HG02588 (cell line): ENCODE measurements around the gene PLIN1.

Experiments used
- ATAC-seq: cut with Tn5 transposase; IDR thresholded peaks from one replicate; pipeline ENCODE4 v1.9.1; 2021; ENCODE audit warnings: mild to moderate bottlenecking, moderate library complexity; ENCODE audit not compliant: unreplicated experiment

Gene PLIN1

GRCh38 chr15:89630260-89630659 is 48.9 kb downstream of the PLIN1 start:
- no peak for ATAC-seq

DNA sequence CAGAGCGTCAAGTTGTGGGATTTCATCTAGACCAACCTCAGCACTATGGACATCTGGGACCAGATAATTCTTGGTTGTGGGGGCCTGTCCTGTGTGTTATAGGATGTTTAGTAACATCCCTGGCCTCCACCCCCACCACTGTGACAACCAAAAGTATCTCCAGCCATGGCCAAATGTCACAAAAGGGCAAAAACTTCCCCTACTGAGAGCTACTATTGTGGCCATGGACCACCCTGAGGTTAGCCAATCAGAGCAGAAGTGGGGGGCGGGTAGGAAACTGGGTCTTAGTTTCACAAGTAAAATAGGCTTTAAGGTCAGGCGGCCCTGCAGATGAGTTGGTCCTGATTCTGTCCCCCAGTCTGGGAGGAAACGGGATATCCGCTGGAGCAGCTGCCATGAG is 49.3 kb downstream of the PLIN1 start:
- no peak for ATAC-seq

GRCh38 chr15:89628806-89629715 is 50.1 kb downstream of the PLIN1 start:
- no peak for ATAC-seq

GRCh38 chr15:89628301-89628700 is 50.9 kb downstream of the PLIN1 start:
- no peak for ATAC-seq

DNA sequence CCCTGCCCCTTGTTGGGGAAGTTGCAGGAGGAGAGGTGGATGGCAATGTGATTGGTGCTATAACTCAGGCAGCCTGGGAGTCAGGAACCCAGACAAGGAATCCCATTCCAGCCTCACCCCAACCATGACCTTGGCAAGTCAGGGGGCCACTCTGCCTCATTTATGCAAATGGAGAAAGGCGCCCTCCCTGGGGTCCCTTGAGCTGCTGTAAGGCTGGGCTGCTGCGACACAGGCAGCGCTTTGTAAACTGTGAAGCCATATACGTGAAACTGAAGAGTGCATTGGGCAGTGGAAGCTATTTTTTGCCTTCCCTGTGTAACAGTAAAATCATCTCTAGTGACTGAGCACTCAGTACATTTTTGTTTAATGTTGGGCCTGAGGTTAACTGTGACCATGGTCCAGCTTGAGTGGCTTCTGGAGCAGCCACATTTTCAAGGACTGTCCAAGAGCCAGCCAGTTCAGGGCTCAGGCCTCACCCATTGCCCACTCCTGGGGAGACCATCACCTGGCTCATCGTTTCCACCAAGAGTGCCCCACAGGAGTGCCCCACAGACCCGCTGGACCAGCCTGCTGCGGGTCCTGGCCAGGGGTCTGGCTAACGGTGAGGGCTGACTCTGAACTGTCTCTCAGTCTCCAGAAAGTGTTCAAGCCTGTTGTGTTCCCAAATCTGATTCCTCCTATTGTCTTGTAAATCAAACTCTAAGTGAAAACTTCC is 51.8 kb downstream of the PLIN1 start:
- no peak for ATAC-seq

DNA sequence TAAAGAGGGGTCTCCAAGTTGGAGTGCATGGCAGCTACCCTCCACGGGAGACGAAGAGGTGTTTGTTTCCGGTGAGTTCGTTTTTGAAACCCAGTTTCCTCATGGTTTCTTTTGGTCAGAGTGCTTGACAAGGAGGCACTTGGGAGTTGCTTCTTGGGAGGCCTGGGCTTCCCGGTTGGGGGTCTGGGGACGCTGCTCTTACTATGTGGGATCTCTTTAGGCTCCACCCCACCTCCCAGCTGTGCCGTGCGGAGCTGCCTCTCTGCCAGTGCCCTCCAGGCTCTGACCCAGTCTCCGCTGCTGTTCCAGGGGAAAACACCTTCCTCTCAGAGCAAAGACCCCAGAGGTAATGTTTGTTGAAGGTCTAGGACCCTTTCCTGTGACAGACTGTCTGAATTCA is 53.5 kb downstream of the PLIN1 start:
- no peak for ATAC-seq

GRCh38 chr15:89623165-89623564 is 56.0 kb downstream of the PLIN1 start:
- ATAC-seq = no peak

DNA sequence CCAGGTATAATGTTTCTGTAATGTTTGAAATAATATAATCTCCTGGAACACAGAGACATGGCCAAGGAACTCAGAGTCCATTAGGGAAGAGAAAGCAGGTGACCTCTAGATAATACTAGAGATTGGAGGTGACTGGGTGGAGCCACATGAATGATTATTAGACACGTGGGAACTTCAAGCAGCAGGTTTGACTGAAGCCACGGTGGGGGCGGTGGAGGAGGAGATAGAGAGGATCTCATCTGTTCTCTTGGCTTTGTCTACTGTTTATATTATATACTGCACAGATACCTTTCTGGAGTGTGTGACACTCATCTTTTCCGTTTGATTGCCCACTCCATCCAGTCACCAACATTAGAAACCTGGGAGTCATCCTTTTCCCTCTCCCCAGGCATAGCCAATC is 57.6 kb downstream of the PLIN1 start:
- no peak for ATAC-seq

DNA sequence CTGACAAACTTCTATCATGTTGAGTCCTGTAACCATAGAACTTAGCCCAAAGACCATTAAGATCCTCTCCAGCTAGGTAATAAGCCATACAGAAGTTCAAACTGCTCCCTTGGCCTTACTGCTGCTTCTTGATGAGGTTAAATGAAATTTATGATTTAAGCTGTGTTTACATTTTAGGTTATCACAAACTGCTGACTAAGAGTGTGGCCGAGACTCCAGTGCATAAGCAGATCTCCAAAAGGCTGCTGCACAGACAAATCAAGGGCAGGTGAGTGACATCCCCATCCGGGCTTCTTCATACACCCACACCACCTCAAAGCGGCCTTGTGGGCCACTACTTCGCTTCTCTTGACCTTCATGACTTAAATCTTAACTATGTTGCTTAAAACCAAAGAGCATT is 62.9 kb downstream of the PLIN1 start:
- ATAC-seq = no peak

GRCh38 chr15:89615135-89615534 is 64.0 kb downstream of the PLIN1 start:
- ATAC-seq = no peak
